Measurements from ENCODE around the gene NFIX. TPM values are rescaled to one million over a fixed set of nuclear protein-coding genes. Genes with fewer than 3 reads are reported as not detected.

Gene NFIX
- polyA plus RNA-seq, 1 donor from 2014 or later, result 0.09 TPM

DNA sequence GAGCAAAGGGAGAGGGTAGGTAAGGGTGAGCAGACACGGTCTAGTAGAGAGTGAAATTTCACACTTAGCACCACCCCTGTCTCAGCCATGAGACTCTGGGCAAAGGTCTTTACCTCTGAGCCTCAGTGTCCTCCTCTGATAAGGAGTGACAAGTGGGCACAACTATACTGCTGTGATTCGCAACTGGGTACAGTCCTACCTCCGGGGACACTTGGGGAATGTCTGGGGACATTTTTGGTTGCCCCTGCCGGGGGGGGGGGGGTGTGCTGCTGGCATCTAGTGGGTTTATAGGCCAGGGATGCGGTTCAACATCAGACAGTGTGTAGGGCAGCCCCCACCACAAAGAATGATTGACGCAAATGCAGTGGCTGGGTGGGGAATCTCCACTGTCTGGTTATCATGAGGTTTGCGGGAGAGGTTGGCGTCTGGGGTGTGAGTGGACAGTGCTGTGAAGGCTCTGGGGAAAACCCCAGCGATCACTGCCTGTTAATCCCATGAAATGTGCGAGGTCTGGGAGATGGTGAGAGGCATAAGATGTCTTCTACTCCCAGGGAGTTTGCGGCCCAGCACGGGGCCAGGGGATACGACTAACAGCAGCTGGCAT, 127.1 kb downstream of the NFIX start:
- no peaks in the 10 kb centered on the region for H3K27me3 Mint-ChIP-seq
- peak overlapping the region in 2 of 3 donors; percentile 15 to 44 for H3K27ac Mint-ChIP-seq
- H3K4me1 Mint-ChIP-seq, result peaks cover 28 to 35% (median 29%) of the 10 kb centered on the region in 3 donors
- H3K36me3 Mint-ChIP-seq, result no peaks in the 10 kb centered on the region
- no peaks in the 10 kb centered on the region for H3K9me3 Mint-ChIP-seq
- peak overlapping the region in 3 of 4 donors; percentile 58 to 78 (median 75) for H3K4me3 Mint-ChIP-seq

DNA sequence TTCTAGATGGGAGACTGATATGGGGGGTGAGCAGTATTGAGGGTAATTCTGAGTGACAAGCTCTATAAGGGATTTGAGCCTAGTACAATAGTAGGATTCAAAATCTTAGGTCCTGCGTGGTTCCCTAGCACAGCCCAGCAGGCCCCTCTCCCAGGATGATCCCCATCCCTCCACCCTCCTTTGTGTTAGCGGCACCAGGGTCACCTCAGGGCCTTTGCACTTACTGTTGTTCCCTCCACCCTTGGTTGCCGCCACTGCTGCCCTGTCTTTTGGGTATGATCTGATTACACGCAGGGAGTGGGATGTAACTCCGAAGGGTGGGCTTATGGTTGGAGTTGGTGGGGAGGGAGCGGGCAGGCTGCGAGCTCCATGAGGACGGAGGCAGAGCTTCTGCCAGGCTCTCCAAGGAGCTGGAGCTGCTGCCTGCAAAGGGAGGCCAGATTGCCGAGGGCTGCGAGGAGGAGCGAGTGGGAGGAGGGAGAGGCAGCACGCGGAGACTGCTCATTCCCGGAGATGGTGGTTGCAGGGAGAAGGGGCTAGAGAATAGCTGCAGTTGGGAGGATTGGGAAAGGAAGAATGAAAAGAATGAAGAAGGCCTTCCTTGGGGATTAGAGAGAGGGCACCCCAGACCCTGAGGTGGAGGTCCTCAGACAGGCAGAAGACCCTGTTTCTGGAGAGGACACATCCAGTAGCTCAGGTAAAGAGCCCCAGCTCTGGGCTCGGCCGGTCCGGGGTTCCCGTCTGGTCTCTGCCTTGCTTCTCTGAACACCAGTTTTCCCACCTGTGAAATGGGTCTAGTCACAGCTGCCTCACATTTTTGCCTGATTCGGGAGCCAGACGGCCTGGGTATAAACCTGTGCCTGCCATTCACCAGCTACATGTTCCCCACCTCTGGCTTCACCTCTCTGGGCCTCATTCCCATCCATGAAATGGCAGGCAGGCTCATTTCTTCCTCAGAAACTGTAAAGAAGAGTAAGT, 128.0 kb downstream of the NFIX start:
- Mint-ChIP-seq H3K27me3 (no peaks in the 10 kb centered on the region), H3K4me3 (peak overlapping the region in 2 of 4 donors; percentile 45 to 58), H3K9me3 (no peaks in the 10 kb centered on the region), H3K36me3 (no peaks in the 10 kb centered on the region), H3K4me1 (peaks cover 24 to 35% (median 29%) of the 10 kb centered on the region in 3 donors), H3K27ac (peak overlapping the region; percentile 15 to 86 (median 39))

GRCh38 chr19:13127051-13127450, 131.8 kb downstream of the NFIX start:
- Mint-ChIP-seq H3K27ac (no peak overlapping the region), H3K27me3 (no peaks in the 10 kb centered on the region), H3K36me3 (no peaks in the 10 kb centered on the region), H3K4me3 (no peak overlapping the region), H3K4me1 (peaks cover 12 to 24% (median 16%) of the 10 kb centered on the region in 3 donors), H3K9me3 (no peaks in the 10 kb centered on the region)

DNA sequence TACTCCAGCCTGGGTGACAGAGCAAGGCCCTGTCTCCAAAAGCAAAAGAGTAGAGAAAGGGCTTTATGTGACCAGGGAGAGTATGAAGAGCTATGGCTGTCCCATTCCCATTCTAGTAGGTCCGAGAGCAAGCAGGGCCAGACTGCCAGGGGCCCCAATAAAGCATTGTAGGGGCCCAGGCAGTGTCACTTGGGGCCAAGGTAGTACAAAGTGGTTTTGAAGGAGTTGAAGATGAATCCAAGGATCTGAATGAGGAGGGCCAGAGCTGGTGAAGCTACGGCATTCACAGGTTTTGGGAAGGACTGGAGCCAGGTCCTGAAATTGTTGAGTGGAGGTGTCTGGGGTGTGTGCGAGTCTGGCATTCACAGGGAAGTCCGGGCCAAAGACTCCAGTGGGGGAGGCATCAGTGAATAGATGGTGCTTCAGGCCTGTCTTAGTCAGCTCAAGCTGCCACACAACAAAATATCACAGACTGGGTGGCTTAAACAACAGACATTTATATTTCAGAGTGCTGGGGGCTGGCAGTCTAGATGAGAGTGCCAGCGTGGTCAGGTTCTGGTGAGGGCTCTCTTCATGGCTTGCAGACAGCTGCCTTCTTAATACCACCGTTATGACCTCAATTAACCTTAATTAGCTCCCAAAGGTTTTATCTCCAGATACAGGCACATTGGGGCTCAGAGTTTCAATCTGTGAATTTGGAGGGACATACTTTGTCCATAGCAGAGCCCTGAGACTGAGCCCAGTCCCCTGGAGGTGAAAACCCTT, 132.7 kb downstream of the NFIX start:
- Mint-ChIP-seq H3K27ac (no peak overlapping the region), H3K9me3 (no peaks in the 10 kb centered on the region), H3K27me3 (no peaks in the 10 kb centered on the region), H3K36me3 (no peaks in the 10 kb centered on the region), H3K4me1 (peaks cover 8 to 23% (median 15%) of the 10 kb centered on the region in 3 donors), H3K4me3 (no peak overlapping the region)

DNA sequence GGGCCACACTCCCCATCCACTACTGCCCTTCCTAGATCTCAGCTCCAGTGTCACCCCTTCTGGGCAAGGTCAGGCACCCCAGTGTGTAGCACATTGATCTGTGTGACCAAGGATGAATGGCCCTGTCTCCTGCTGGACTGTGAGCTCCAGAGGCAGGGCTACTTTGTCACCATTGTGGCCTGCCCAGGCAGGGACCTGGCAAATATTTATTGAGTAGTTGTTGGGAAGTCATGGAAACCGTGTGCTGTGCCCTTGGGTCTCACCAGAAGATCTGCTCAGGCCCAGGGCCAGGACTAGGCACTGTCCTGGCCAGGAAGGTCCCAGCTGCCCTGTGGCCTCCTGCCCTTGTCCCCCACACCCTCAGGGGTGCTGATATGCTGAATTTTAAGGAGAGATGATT, 133.3 kb downstream of the NFIX start:
- no peaks in the 10 kb centered on the region for H3K9me3 Mint-ChIP-seq
- H3K27ac Mint-ChIP-seq, result peak overlapping the region in 1 of 3 donors; percentile 59
- H3K4me3 Mint-ChIP-seq, result no peak overlapping the region
- no peaks in the 10 kb centered on the region for H3K36me3 Mint-ChIP-seq
- H3K27me3 Mint-ChIP-seq, result no peaks in the 10 kb centered on the region
- peaks cover 10 to 18% (median 18%) of the 10 kb centered on the region in 3 donors for H3K4me1 Mint-ChIP-seq

DNA sequence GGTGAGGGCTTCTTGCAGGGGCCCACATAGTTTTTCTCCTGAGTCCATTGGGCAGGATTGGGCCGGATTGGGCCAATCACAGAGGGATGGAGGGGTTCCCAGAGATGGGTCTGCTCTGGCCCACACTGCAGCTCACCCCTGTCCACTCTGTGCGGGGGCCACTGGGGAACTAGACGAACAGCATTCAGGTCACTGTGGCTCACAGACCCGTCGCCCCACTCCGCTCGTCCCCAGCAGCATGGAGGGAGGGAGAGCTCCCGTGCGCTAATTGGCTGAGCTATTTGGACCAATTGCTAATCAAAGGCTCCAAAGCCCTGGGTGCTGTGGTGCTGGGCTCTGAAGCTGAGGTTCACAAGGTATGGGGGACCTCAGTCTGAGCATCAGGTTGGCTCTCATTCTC, 134.1 kb downstream of the NFIX start:
- no peak overlapping the region for H3K4me3 Mint-ChIP-seq

DNA sequence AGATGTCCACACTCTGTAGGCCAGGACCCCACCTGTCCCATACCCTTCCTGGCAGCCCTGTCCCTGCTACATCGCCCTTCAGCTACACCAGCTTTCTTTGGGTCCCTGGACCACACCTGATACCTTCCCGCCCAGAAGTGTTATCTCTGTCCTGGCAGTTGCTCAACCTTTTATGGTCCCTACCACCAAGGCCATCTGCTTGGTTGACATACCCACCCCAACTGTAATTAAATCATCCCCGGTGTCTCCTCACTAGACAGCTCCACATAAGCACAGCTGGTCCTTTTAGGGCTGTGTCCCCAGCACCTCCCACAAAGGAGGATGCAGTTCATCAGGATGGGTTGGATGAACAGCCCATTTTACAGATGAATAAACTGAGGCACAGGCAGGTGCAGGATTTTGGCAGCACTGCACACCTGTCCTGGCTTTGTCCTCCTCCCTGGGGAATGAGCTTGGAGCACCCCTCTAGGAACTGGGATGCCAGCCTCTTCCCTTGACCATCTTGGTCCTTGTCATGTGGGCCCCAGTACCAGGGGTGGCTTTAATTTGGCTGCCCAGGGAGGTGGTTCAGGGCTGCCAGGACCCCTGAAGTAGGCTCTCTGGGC, 135.7 kb downstream of the NFIX start:
- H3K27ac Mint-ChIP-seq, result no peak overlapping the region

More for the DNA sequence above, 134.1 kb downstream of the NFIX start:
- Mint-ChIP-seq H3K4me1 (peaks cover 7 to 19% (median 16%) of the 10 kb centered on the region in 3 donors), H3K27ac (no peak overlapping the region), H3K36me3 (no peaks in the 10 kb centered on the region), H3K27me3 (no peaks in the 10 kb centered on the region), H3K9me3 (no peaks in the 10 kb centered on the region)

DNA sequence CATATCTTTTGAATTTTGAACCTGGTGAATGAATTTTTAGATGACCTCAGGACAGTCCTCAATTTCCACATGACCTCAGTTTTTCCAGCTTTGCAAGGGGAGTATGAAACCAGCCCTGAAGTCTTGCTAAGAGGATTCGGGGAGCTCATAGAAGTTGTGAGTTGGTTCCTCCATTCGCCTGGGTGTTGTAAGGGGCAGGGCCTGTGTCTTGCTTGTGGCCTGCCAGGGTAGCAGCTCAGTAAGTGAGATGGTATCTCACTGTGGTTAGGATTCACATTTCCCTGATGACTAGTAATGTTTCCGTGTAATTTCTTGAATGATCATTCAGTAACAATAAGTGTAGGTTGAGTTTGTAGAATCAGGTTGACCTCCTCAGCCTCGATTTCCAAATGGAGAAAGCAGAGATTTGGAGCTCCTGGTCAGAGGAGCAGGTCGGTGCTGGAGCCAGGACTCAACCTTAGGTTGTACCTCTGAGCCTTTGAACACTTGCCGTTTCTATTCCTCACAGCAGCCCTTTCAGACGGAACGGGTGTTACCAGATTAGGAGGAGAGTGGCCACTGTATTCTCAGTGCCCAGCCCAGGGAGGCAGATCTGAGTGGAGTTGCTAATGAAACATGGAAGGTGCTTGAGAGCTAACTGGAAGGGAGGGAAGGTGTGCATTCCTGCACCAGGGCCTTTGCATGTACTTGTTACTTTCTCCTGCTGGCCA, 137.4 kb downstream of the NFIX start:
- Mint-ChIP-seq H3K27me3 (no peaks in the 10 kb centered on the region), H3K4me3 (peak overlapping the region in 1 of 4 donors; percentile 28), H3K4me1 (peaks cover 7 to 17% (median 15%) of the 10 kb centered on the region in 3 donors), H3K27ac (peak overlapping the region in 1 of 3 donors; percentile 57), H3K9me3 (no peaks in the 10 kb centered on the region), H3K36me3 (no peaks in the 10 kb centered on the region)

More for the DNA sequence above, 135.7 kb downstream of the NFIX start:
- Mint-ChIP-seq H3K4me3 (no peak overlapping the region), H3K9me3 (no peaks in the 10 kb centered on the region), H3K4me1 (peaks cover 7 to 19% (median 16%) of the 10 kb centered on the region in 3 donors), H3K36me3 (no peaks in the 10 kb centered on the region), H3K27me3 (no peaks in the 10 kb centered on the region)

- Mint-ChIP-seq H3K36me3 (no peaks in the 10 kb centered on the region), H3K9me3 (no peaks in the 10 kb centered on the region), H3K27me3 (no peaks in the 10 kb centered on the region), H3K4me3 (no peak overlapping the region), H3K4me1 (peaks cover 7 to 15% (median 14%) of the 10 kb centered on the region in 3 donors), H3K27ac (no peak overlapping the region)
Measured at GRCh38 chr19:13133241-13133870, 138.1 kb downstream of the NFIX start.

DNA sequence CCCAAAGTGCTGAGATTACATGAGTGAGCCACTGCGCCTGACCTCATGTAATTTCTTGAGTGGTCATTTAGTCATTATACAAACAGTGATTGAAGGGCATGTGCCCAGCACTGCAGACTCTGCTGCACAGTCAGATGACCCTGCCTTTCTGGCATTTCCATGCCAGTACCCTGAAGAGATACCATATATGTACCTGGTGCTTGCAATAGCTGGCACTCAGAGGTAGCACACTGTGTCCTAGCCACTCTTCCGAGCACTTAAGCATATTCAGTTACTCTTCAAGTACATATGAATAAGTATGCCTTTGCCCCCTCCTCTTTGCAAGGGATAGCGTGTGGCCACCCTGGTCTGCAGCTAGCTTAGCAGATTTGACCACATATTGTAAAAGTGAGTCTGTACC, 139.4 kb downstream of the NFIX start:
- Mint-ChIP-seq H3K4me3 (peak overlapping the region in 1 of 4 donors; percentile 23), H3K4me1 (peaks cover 3 to 14% (median 10%) of the 10 kb centered on the region in 3 donors), H3K36me3 (no peaks in the 10 kb centered on the region), H3K9me3 (no peaks in the 10 kb centered on the region), H3K27me3 (no peaks in the 10 kb centered on the region), H3K27ac (no peak overlapping the region)

DNA sequence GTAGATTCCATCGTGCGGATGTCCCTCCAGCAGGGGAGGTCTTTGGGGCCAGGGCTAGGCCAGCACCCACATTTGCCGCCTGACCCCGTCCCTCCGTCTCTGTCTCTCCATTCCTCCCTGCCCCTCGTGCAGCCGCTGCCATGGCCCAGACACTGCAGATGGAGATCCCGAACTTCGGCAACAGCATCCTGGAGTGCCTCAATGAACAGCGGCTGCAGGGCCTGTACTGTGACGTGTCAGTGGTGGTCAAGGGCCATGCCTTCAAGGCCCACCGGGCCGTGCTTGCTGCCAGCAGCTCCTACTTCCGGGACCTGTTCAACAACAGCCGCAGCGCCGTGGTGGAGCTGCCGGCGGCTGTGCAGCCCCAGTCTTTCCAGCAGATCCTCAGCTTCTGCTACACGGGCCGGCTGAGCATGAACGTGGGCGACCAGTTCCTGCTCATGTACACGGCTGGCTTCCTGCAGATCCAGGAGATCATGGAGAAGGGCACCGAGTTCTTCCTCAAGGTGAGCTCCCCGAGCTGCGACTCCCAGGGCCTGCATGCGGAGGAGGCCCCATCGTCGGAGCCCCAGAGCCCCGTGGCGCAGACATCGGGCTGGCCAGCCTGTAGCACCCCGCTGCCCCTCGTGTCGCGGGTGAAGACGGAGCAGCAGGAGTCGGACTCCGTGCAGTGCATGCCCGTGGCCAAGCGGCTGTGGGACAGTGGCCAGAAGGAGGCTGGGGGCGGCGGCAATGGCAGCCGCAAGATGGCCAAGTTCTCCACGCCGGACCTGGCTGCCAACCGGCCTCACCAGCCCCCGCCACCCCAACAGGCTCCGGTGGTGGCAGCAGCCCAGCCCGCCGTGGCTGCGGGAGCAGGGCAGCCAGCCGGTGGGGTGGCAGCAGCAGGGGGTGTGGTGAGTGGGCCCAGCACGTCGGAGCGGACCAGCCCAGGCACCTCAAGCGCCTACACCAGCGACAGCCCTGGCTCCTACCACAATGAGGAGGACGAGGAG, 140.1 kb downstream of the NFIX start:
- no peaks in the 10 kb centered on the region for H3K9me3 Mint-ChIP-seq
- peaks cover 3 to 13% (median 9%) of the 10 kb centered on the region in 3 donors for H3K4me1 Mint-ChIP-seq
- H3K27me3 Mint-ChIP-seq, result no peaks in the 10 kb centered on the region
- no peaks in the 10 kb centered on the region for H3K36me3 Mint-ChIP-seq
- no peak overlapping the region for H3K27ac Mint-ChIP-seq
- peak overlapping the region in 1 of 4 donors; percentile 23 for H3K4me3 Mint-ChIP-seq

GRCh38 chr19:13137290-13137794, 142.1 kb downstream of the NFIX start:
- no peaks in the 10 kb centered on the region for H3K36me3 Mint-ChIP-seq
- H3K27me3 Mint-ChIP-seq, result no peaks in the 10 kb centered on the region
- no peaks in the 10 kb centered on the region for H3K9me3 Mint-ChIP-seq
- no peak overlapping the region for H3K4me3 Mint-ChIP-seq
- peak overlapping the region in 1 of 3 donors; percentile 39 for H3K27ac Mint-ChIP-seq
- peaks cover 3 to 10% (median 3%) of the 10 kb centered on the region in 3 donors for H3K4me1 Mint-ChIP-seq

Measured in IgD-negative memory B cell (primary cell).